ENCODE data around the gene TDRD7.
"Not testable (repeated sequence)": the region's sequence is repeated elsewhere in the genome, so short reads cannot be mapped to it uniquely, and the experiment has no call there.

TDRD7 gene

GRCh38 chr9:97479496-97480159 is 67.7 kb downstream of the TDRD7 start:
- no peak for DNase-seq

GRCh38 chr9:97480174-97480573 is 68.3 kb downstream of the TDRD7 start:
- no peak for DNase-seq

GRCh38 chr9:97480749-97481148 is 68.9 kb downstream of the TDRD7 start:
- DNase-seq, result no peak

GRCh38 chr9:97484134-97484533 is 72.2 kb downstream of the TDRD7 start:
- DNase-seq, result no peak

- no peak for DNase-seq
Observed at GRCh38 chr9:97487107-97487506, 75.2 kb downstream of the TDRD7 start.

GRCh38 chr9:97487861-97488260 is 76.0 kb downstream of the TDRD7 start:
- DNase-seq, result no peak

GRCh38 chr9:97491216-97491999 is 79.5 kb downstream of the TDRD7 start:
- no peak for DNase-seq

GRCh38 chr9:97497558-97498375 is 85.9 kb downstream of the TDRD7 start:
- DNase-seq, result not testable (repeated sequence)

- not testable (repeated sequence) for DNase-seq
Observed at GRCh38 chr9:97498846-97499245, 87.0 kb downstream of the TDRD7 start.

GRCh38 chr9:97500263-97500662 is 88.4 kb downstream of the TDRD7 start:
- no peak for DNase-seq

- no peak for DNase-seq
Observed at GRCh38 chr9:97500765-97501176, 88.9 kb downstream of the TDRD7 start.

GRCh38 chr9:97501177-97501971 is 89.5 kb downstream of the TDRD7 start, which contains the start of gene TMOD1:
Gene TMOD1, plus strand, starts transcription at chr9:97501666. Its CDS starts 22,523 bp downstream, at chr9:97524189.
- DNase-seq, result peak in 1 of 2 donors; percentile 22

- no peak for DNase-seq
Observed at GRCh38 chr9:97501972-97502221, 90.0 kb downstream of the TDRD7 start.

GRCh38 chr9:97502222-97502983 is 90.5 kb downstream of the TDRD7 start:
- no peak for DNase-seq

- no peak for DNase-seq
Observed at GRCh38 chr9:97502984-97503861, 91.3 kb downstream of the TDRD7 start.

- no peak for DNase-seq
Observed at GRCh38 chr9:97503862-97504210, 91.9 kb downstream of the TDRD7 start.

GRCh38 chr9:97504381-97505216 is 92.7 kb downstream of the TDRD7 start:
- DNase-seq, result no peak

GRCh38 chr9:97505845-97506244 is 93.9 kb downstream of the TDRD7 start:
- no peak for DNase-seq

- DNase-seq, result no peak
Observed at GRCh38 chr9:97506306-97506705, 94.4 kb downstream of the TDRD7 start.

GRCh38 chr9:97506787-97507186 is 94.9 kb downstream of the TDRD7 start:
- DNase-seq, result no peak

Data from CD4-positive, alpha-beta T cell treated with Interleukin-4 for 1 hour (primary cell).